HFF-Myc (cell line): ENCODE results near the gene CEACAM7.
"Not testable (repeated sequence)": the region's sequence is repeated elsewhere in the genome, so short reads cannot be mapped to it uniquely, and the experiment has no call there.

ENCODE experiments used
- DNase-seq: peaks from one replicate; pipeline ENCODE4 v3.0.0-alpha.2; 2011; ENCODE audit warnings: low read depth; ENCODE audit errors: extremely low read depth
- H3K4me3 ChIP-seq: replicated peaks from 2 replicates; pipeline ENCODE4 v1.5.1; 2011; ENCODE audit warnings: low read depth, mild to moderate bottlenecking, control low read depth, low read length
- TF ChIP-seq, protein P1 (sequence below): IDR thresholded peaks from 2 replicates; pipeline ENCODE4 v1.5.1; 2012; ENCODE audit warnings: mild to moderate bottlenecking, low read depth, low read length, control low read depth; ENCODE audit errors: missing control alignments

CEACAM7 gene

DNA sequence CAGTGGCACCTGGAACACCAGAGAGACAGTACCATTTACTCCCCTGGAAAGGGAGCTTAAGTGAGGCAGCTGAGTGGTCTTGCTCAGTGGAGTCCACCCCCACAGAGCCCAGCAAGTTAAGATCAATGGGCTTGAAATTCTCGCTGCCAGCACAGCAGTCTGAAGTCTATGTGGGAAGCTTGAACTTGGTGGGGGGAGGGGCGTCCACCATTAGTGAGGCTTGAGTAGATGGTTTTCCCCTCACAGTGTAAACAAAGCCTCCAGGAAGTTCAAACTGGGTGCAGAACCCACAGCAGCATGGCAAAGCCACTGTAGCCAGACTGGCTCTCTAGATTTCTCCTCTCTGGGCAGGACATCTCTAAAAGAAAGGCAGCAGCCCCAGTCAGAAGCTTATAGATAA lies 30.9 kb downstream of the CEACAM7 start:
- no peak overlapping the region for H3K4me3 ChIP-seq
- no peak for DNase-seq
- TF ChIP-seq, protein P1, sequence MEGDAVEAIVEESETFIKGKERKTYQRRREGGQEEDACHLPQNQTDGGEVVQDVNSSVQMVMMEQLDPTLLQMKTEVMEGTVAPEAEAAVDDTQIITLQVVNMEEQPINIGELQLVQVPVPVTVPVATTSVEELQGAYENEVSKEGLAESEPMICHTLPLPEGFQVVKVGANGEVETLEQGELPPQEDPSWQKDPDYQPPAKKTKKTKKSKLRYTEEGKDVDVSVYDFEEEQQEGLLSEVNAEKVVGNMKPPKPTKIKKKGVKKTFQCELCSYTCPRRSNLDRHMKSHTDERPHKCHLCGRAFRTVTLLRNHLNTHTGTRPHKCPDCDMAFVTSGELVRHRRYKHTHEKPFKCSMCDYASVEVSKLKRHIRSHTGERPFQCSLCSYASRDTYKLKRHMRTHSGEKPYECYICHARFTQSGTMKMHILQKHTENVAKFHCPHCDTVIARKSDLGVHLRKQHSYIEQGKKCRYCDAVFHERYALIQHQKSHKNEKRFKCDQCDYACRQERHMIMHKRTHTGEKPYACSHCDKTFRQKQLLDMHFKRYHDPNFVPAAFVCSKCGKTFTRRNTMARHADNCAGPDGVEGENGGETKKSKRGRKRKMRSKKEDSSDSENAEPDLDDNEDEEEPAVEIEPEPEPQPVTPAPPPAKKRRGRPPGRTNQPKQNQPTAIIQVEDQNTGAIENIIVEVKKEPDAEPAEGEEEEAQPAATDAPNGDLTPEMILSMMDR: no peak

DNA sequence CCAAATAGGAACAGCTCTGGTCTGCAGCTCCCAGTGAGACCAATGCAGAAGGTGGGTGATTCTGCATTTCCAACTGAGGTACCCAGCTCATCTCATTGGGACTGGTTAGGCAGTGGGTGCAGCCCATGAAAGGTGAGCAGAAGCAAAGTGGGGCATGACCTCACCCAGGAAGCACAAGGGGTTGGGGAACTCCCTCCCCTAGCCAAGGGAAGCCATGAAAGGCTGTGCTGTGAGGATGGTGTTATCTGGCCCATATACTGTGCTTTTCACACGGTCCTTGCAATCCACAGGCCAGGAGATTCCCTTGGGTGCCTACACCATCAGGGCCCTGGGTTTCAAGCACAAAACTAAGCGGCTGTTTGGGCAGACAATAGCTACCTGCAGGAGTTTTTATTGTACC lies 31.3 kb downstream of the CEACAM7 start:
- H3K4me3 ChIP-seq, DNase-seq: not testable (repeated sequence)

DNA sequence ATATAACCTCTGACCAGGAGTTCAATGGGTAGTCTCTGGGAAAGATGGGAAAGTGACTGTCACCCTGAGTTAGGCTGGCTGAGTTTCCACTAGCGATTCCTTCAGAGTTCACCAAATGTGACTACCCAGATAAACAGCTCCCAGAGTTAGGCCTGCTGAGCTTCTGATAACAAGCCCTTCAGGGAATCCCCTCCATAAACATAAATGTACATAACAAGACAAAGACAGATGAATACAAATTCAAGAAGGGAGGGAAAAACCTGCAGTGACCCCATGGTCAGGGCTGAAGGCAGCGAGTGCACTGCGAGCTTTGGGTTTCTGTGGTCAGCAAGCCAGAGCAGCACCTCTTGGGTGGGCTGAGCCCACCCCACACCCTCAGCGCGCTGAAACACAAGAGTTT lies 35.8 kb downstream of the CEACAM7 start:
- no peak for DNase-seq
- TF ChIP-seq, protein P1: no peak
- no peak overlapping the region for H3K4me3 ChIP-seq

DNA sequence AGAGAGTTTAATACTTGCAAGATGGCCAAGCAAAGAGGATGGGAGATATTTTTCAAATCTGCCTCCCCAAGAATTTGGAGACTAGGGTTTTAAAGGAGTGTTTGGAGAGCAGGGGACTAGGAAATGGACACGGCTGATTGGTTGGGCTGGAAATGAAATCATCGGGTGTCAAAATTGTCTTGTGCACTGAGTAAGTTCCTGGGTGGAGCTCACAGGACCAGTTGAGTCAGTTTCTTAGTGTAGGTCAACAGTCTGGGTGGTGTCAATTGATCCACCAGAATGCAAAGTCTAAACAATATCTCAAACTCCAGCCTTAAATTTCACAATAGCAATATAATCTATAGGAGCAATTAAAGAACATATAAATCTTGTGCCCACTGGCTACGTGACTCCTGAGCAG lies 38.2 kb downstream of the CEACAM7 start:
- H3K4me3 ChIP-seq: no peak overlapping the region
- DNase-seq: no peak

DNA sequence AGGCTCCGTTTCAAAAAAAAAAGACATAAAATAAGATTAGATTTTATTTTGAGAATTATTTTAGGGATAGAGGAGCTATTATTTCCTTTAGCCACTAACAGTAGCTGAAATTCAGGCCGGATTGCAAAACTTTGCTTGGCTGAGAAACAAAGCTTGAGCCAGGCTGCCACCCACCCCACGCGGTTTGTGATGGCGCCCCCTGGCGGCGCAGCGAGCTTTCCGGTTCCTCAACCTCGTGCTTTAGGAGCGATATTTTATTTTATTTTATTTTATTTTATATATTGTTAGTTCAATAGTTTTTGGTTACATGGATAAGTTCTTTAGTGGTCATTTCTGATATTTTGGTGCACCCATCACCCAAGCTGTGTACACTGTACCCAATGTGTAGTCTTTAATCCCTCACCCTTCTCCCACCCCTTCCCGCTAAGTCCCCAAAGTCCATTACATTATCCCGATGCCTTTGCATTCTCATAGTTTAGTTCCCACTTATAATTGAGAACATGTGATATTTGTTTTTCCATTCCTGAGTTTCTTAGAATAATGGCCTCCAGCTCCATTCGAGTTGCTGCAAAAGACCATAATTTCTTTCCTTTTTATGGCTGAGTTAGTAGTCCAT lies 41.4 kb downstream of the CEACAM7 start:
- H3K4me3 ChIP-seq: no peak overlapping the region
- DNase-seq: no peak
- TF ChIP-seq, protein P1: peak; percentile 76

More for the DNA sequence above, 38.2 kb downstream of the CEACAM7 start:
- TF ChIP-seq, protein P1: no peak

DNA sequence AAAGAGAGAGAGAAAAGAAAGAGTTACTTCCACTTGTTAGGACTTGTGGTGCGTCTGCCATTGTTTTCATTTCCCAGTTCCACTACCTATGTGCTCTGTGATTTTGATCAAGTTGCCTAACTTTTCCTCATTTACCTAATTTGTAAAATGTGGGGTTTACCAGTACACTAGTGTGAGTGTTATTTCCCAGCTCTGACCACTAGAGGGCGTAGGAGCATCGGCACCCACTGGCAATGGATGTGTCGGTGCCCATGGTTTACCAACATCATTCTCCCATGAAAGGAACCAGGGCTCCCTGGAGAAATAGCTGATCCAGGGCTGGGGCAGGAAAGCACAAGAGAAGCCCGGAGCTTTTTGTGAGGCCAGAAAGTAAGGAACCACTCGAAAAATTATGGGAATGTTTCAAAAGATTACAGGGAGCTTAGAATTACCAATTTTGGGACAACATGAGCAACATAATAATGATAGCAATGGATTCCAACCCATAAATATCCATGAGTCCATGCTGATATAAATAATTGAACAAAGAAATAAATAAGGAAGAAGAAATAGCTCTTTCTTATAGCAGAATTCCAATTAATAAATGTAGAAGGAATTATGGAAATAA lies 46.1 kb downstream of the CEACAM7 start:
- no peak overlapping the region for H3K4me3 ChIP-seq
- TF ChIP-seq, protein P1: peak; percentile 92
- DNase-seq: peak; percentile 31

DNA sequence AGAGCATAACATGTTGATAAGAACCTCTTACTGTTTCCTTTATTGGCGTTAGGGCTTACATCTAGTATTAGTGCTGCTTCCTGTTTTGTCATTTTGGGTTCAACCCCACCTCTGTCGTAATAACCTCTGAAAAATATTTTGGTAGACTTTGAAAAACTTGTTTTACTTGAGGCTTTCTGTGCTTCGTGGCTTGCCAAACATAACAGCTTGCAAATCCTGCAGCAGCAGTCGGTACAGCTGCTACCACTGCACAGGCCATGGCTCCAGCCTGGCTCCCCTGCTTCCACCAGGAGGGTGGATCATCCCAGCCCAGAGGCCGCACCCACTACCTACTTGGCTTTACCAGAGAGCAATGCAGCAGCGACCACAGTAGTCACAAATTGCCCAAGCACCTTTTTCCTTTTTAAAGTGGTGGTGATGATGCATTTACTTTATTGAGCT lies 49.4 kb downstream of the CEACAM7 start:
- DNase-seq: no peak
- no peak overlapping the region for H3K4me3 ChIP-seq
- TF ChIP-seq, protein P1: no peak
